ENCODE data around the gene VAT1. TPM values are rescaled to one million over a fixed set of nuclear protein-coding genes. Genes with fewer than 3 reads are reported as not detected.

The VAT1 gene
- total and polyA plus RNA-seq, 2 of the 13 experiments (the other 11 are each of a cell fraction or from before 2014, with no cell fraction given), result 143 to 205 TPM

GRCh38 chr17:43040655-43041054 is 18.5 kb upstream of the VAT1 start (continued):
- TF ChIP-seq SNAPC4 (CRISPR knock-in tag; IDR thresholded peaks at IDR 0.05) (no peak), MTA3 (CRISPR knock-in tag; IDR thresholded peaks at IDR 0.05) (no peak), YEATS2 (CRISPR knock-in tag; IDR thresholded peaks at IDR 0.05; ENCODE audit: borderline replicate concordance) (no peak), SOX13 (IDR thresholded peaks at IDR 0.05) (no peak; the same call in 1 of the 2 replicates), SOX13 (CRISPR knock-in tag; conservative IDR thresholded peaks at IDR 0.05 in 1 of 2, IDR thresholded peaks at IDR 0.05 in 1 of 2) (0 out of 4 replicates have a peak, but pooled peaks of 1 of the 2 experiments have one; percentile 26), SMARCE1 (IDR thresholded peaks at IDR 0.05; ENCODE audit: borderline replicate concordance) (no peak), ZNF75D (CRISPR knock-in tag; IDR thresholded peaks at IDR 0.05; ENCODE audit: borderline replicate concordance) (no peak), ZNF790 (CRISPR knock-in tag; IDR thresholded peaks at IDR 0.05; ENCODE audit: borderline replicate concordance) (no peak), SIN3B (IDR thresholded peaks at IDR 0.05; ENCODE audit: low read length) (no peak), ZNF143 (CRISPR knock-in tag; IDR thresholded peaks at IDR 0.05) (no peak), PHF21A (CRISPR knock-in tag; IDR thresholded peaks at IDR 0.05) (0 out of 2 replicates have a peak, but pooled peaks have one; percentile 35), FOXP1 (IDR thresholded peaks at IDR 0.05) (no peak), FOXP1 (CRISPR knock-in tag; IDR thresholded peaks at IDR 0.05) (peak; percentile 55; the same call in 1 of the 2 replicates), ZNF850 (CRISPR knock-in tag; conservative IDR thresholded peaks at IDR 0.05) (no peak), REPIN1 (CRISPR knock-in tag; IDR thresholded peaks at IDR 0.05; ENCODE audit: borderline replicate concordance, low read depth) (no peak), ZNF446 (CRISPR knock-in tag; IDR thresholded peaks at IDR 0.05) (no peak), PRMT3 (CRISPR knock-in tag; IDR thresholded peaks at IDR 0.05; ENCODE audit: borderline replicate concordance, low read depth) (no peak), SAP130 (CRISPR knock-in tag; IDR thresholded peaks at IDR 0.05; ENCODE audit: low read depth) (peak; percentile 47; the same call in 1 of the 2 replicates), SNAPC5 (CRISPR knock-in tag; IDR thresholded peaks at IDR 0.05; ENCODE audit: borderline replicate concordance) (no peak), CENPBD1 (CRISPR knock-in tag; IDR thresholded peaks at IDR 0.05; ENCODE audit: borderline replicate concordance, low read depth) (no peak), PAXIP1 (CRISPR knock-in tag; conservative IDR thresholded peaks at IDR 0.05) (peak; percentile 42; the same call in 1 of the 2 replicates), REL (CRISPR knock-in tag; conservative IDR thresholded peaks at IDR 0.05) (no peak), NFRKB (IDR thresholded peaks at IDR 0.05) (no peak), ZBTB42 (CRISPR knock-in tag; IDR thresholded peaks at IDR 0.05) (no peak)
